ENCODE data around the gene CALML5.

CALML5 gene

DNA sequence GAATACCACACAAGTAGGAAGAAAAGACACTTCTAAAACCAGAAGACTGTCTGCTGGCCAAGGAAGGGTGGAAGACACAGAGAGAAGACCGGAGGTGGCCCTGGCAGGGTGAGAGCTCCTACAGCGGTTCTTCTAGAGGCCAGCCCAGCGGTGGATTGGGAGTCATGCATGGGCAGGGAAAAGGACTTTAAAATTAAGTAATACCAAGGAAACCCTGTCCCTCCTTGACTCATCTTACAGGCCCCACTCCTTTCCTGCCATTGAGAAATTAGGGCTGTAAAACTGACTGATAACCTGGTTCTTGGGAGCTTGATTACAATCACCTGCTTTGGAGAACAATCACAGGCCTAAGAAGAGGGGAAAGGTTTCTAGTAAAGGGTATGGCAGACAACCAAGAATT, 41.5 kb upstream of the CALML5 start (continued):
- TF ChIP-seq ZNF658 (tag by site-specific recombination; IDR thresholded peaks at IDR 0.05) = no peak
- TF ChIP-seq ZNF174 (tag by site-specific recombination; IDR thresholded peaks at IDR 0.05) = no peak
- no peak for TF ChIP-seq ZSCAN16 (tag by site-specific recombination; IDR thresholded peaks at IDR 0.05)
- no peak for TF ChIP-seq ZNF548 (tag by site-specific recombination; IDR thresholded peaks at IDR 0.05)

DNA sequence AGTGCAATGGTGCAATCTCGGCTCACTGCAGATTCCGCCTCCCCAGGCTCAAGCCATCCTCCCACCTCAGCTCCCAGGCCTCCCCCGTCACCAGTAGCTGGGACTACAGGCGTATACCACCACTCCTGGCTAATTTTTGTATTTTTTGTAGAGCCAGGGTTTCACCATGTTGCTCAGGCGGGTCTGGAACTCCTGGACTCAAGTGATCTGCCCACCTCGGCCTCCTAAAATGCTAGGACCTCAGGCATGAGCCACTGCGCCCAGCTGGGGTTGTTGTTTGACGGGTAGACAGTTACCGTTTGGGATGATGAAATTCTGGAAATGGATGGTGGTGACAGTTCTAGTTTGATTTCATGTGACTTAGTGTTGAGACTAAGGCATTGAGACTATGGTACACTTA, 40.7 kb upstream of the CALML5 start:
- Histone ChIP-seq H3K36me3 (ENCODE audit: control insufficient read depth in 2 of 2, insufficient read depth in 1 of 2, low read length in 2 of 2) (no peaks in the 10 kb centered on the region), H3K27ac (ENCODE audit: extremely low read depth, low read depth, low read length) (no peak overlapping the region), H3K4me1 (ENCODE audit: control insufficient read depth, insufficient read depth, low read length) (0 out of 2 replicates have a peak, but pooled peaks cover under 1% of the 10 kb centered on the region), H3K9me3 (ENCODE audit: control insufficient read depth, insufficient read depth, low read depth, low read length) (no peaks in the 10 kb centered on the region), H3K4me3 (ENCODE audit: low read depth, low read length) (no peak overlapping the region)
- TF ChIP-seq, protein P1, sequence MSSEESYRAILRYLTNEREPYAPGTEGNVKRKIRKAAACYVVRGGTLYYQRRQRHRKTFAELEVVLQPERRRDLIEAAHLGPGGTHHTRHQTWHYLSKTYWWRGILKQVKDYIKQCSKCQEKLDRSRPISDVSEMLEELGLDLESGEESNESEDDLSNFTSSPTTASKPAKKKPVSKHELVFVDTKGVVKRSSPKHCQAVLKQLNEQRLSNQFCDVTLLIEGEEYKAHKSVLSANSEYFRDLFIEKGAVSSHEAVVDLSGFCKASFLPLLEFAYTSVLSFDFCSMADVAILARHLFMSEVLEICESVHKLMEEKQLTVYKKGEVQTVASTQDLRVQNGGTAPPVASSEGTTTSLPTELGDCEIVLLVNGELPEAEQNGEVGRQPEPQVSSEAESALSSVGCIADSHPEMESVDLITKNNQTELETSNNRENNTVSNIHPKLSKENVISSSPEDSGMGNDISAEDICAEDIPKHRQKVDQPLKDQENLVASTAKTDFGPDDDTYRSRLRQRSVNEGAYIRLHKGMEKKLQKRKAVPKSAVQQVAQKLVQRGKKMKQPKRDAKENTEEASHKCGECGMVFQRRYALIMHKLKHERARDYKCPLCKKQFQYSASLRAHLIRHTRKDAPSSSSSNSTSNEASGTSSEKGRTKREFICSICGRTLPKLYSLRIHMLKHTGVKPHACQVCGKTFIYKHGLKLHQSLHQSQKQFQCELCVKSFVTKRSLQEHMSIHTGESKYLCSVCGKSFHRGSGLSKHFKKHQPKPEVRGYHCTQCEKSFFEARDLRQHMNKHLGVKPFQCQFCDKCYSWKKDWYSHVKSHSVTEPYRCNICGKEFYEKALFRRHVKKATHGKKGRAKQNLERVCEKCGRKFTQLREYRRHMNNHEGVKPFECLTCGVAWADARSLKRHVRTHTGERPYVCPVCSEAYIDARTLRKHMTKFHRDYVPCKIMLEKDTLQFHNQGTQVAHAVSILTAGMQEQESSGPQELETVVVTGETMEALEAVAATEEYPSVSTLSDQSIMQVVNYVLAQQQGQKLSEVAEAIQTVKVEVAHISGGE (tag by site-specific recombination; conservative IDR thresholded peaks at IDR 0.05; ENCODE audit: low read depth) = no peak
- no peak for TF ChIP-seq GLIS2 (tag by site-specific recombination; IDR thresholded peaks at IDR 0.05)
- TF ChIP-seq, protein P2, sequence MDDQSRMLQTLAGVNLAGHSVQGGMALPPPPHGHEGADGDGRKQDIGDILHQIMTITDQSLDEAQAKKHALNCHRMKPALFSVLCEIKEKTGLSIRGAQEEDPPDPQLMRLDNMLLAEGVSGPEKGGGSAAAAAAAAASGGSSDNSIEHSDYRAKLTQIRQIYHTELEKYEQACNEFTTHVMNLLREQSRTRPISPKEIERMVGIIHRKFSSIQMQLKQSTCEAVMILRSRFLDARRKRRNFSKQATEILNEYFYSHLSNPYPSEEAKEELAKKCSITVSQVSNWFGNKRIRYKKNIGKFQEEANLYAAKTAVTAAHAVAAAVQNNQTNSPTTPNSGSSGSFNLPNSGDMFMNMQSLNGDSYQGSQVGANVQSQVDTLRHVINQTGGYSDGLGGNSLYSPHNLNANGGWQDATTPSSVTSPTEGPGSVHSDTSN (CRISPR knock-in tag; IDR thresholded peaks at IDR 0.05) = no peak
- no peak for TF ChIP-seq GLIS1 (tag by site-specific recombination; IDR thresholded peaks at IDR 0.05)
- TF ChIP-seq ZNF416 (tag by site-specific recombination; IDR thresholded peaks at IDR 0.05) = no peak
- no peak for TF ChIP-seq BCL11B (tag by site-specific recombination; IDR thresholded peaks at IDR 0.05; ENCODE audit: low read depth)
- TF ChIP-seq ZBTB17 (tag by site-specific recombination; IDR thresholded peaks at IDR 0.05) = no peak
- TF ChIP-seq SALL2 (tag by site-specific recombination; IDR thresholded peaks at IDR 0.05; ENCODE audit: borderline replicate concordance) = no peak
- no peak for TF ChIP-seq RBAK (tag by site-specific recombination; IDR thresholded peaks at IDR 0.05)
- TF ChIP-seq TCF7L2 (IDR thresholded peaks at IDR 0.05; ENCODE audit: borderline replicate concordance, low read depth, low read length) = no peak
- no peak for TF ChIP-seq ZNF544 (tag by site-specific recombination; IDR thresholded peaks at IDR 0.05)
- TF ChIP-seq ZNF155 (tag by site-specific recombination; IDR thresholded peaks at IDR 0.05) = no peak
- TF ChIP-seq ZNF214 (tag by site-specific recombination; IDR thresholded peaks at IDR 0.05; ENCODE audit: borderline replicate concordance) = no peak
- ChIA-PET CTCF (no interaction called here), POLR2A (no interaction called here)

DNA sequence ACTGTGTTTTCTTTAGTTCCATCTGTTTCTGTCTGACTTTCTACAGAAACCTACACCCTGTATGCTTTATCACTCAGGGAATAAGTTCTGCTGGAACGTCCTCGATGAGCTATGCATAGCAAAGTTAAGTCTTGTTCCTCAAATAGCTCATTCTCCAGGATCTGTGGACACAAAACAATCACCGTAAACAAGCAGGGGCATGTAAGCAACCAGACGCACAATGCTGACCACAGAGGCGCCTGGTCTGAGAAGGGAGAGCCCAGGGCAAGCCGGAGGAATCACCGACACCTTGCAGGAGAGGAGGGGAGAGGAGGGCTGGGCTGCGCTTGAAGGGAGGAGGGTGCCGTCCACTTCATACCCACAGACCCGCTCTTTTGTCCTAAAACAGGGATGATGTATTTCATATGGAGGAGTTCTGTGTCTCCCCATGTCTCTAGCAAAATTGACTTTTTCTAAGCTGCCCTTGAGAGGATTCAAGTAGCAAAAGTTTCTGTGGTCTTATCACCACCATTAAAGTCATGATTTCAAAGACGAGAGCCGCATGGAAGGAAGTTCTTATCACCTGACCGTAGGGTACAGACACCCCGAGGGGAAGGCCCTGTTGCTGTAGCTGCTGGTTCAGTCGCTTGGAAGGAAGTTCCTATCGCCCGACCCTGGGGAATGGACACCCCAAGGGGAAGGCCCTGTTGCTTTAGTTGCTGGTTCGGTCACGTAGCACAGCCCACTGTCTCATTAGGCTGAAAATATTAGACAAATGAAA, 39.7 kb upstream of the CALML5 start:
- Histone ChIP-seq H3K4me3 (ENCODE audit: low read depth, low read length) (no peak overlapping the region), H3K27ac (ENCODE audit: extremely low read depth, low read depth, low read length) (no peak overlapping the region), H3K9me3 (ENCODE audit: control insufficient read depth, insufficient read depth, low read depth, low read length) (no peaks in the 10 kb centered on the region), H3K36me3 (ENCODE audit: control insufficient read depth in 2 of 2, insufficient read depth in 1 of 2, low read length in 2 of 2) (no peaks in the 10 kb centered on the region), H3K4me1 (ENCODE audit: control insufficient read depth, insufficient read depth, low read length) (peaks cover 4% of the 10 kb centered on the region; the same call in 1 of the 2 replicates)
- ChIA-PET CTCF (interaction anchor here (0.5 to 1.7 kb wide), 3 partner anchors 18 to 84 kb away, joined by 3 to 4 read pairs (median 4); no protein-coding TSS in a partner anchor), POLR2A (no interaction called here)
- TF ChIP-seq, protein P3, sequence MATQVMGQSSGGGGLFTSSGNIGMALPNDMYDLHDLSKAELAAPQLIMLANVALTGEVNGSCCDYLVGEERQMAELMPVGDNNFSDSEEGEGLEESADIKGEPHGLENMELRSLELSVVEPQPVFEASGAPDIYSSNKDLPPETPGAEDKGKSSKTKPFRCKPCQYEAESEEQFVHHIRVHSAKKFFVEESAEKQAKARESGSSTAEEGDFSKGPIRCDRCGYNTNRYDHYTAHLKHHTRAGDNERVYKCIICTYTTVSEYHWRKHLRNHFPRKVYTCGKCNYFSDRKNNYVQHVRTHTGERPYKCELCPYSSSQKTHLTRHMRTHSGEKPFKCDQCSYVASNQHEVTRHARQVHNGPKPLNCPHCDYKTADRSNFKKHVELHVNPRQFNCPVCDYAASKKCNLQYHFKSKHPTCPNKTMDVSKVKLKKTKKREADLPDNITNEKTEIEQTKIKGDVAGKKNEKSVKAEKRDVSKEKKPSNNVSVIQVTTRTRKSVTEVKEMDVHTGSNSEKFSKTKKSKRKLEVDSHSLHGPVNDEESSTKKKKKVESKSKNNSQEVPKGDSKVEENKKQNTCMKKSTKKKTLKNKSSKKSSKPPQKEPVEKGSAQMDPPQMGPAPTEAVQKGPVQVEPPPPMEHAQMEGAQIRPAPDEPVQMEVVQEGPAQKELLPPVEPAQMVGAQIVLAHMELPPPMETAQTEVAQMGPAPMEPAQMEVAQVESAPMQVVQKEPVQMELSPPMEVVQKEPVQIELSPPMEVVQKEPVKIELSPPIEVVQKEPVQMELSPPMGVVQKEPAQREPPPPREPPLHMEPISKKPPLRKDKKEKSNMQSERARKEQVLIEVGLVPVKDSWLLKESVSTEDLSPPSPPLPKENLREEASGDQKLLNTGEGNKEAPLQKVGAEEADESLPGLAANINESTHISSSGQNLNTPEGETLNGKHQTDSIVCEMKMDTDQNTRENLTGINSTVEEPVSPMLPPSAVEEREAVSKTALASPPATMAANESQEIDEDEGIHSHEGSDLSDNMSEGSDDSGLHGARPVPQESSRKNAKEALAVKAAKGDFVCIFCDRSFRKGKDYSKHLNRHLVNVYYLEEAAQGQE (tag by site-specific recombination; IDR thresholded peaks at IDR 0.05) = no peak
- TF ChIP-seq, protein P4, sequence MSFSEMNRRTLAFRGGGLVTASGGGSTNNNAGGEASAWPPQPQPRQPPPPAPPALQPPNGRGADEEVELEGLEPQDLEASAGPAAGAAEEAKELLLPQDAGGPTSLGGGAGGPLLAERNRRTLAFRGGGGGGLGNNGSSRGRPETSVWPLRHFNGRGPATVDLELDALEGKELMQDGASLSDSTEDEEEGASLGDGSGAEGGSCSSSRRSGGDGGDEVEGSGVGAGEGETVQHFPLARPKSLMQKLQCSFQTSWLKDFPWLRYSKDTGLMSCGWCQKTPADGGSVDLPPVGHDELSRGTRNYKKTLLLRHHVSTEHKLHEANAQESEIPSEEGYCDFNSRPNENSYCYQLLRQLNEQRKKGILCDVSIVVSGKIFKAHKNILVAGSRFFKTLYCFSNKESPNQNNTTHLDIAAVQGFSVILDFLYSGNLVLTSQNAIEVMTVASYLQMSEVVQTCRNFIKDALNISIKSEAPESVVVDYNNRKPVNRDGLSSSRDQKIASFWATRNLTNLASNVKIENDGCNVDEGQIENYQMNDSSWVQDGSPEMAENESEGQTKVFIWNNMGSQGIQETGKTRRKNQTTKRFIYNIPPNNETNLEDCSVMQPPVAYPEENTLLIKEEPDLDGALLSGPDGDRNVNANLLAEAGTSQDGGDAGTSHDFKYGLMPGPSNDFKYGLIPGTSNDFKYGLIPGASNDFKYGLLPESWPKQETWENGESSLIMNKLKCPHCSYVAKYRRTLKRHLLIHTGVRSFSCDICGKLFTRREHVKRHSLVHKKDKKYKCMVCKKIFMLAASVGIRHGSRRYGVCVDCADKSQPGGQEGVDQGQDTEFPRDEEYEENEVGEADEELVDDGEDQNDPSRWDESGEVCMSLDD (tag by site-specific recombination; IDR thresholded peaks at IDR 0.05) = no peak
- TF ChIP-seq MZF1 (tag by site-specific recombination; IDR thresholded peaks at IDR 0.05; ENCODE audit: borderline replicate concordance) = no peak
- TF ChIP-seq, protein P5, sequence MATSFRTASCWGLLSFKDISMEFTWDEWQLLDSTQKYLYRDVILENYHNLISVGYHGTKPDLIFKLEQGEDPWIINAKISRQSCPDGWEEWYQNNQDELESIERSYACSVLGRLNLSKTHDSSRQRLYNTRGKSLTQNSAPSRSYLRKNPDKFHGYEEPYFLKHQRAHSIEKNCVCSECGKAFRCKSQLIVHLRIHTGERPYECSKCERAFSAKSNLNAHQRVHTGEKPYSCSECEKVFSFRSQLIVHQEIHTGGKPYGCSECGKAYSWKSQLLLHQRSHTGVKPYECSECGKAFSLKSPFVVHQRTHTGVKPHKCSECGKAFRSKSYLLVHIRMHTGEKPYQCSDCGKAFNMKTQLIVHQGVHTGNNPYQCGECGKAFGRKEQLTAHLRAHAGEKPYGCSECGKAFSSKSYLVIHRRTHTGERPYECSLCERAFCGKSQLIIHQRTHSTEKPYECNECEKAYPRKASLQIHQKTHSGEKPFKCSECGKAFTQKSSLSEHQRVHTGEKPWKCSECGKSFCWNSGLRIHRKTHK (tag by site-specific recombination; IDR thresholded peaks at IDR 0.05) = no peak
